OCI-LY7 (cell line): ENCODE data around the gene MYOC. TPM values are rescaled to one million over a fixed set of nuclear protein-coding genes. Genes with fewer than 3 reads are reported as not detected.
"Not testable (repeated sequence)": the region's sequence is repeated elsewhere in the genome, so short reads cannot be mapped to it uniquely, and the experiment has no call there.

Experiments used
- BruUV-seq: library from RNA; stranded (reverse); fragments of 400-500 nt; replicated peaks from 2 replicates; lab custom pipeline; 2021; lab: Mats Ljungman, UMichigan
- CTCF ChIA-PET: fragments of 300-600 bp; sonication (Branson Sonifier 250); formaldehyde crosslinking; loops from one replicate; lab custom pipeline; 2022; ENCODE audit warnings: antibody characterized with exemption; ENCODE audit not compliant: unreplicated experiment; lab: Charles Lee
- POLR2A ChIA-PET: fragments of 300-600 bp; sonication (Branson Sonifier 250); formaldehyde crosslinking; loops from one replicate; lab custom pipeline; 2022; ENCODE audit warnings: antibody characterized with exemption; lab: Charles Lee
- DNase-seq: peaks from one replicate; pipeline ENCODE4 v3.0.0-alpha.2; 2015; ENCODE audit warnings: low spot score
- H2AFZ ChIP-seq: fragments of 200-600 bp; sonication (generic), shearing (Covaris generic); 2 replicates; pipeline ENCODE4 v1.6.1; 2014; ENCODE audit warnings: mild to moderate bottlenecking, antibody characterized with exemption, low read length, moderate library complexity
- H3K27ac ChIP-seq: fragments of 200-600 bp; sonication (generic); 2 replicates; pipeline ENCODE4 v1.5.1; 2014; ENCODE audit warnings: mixed run types, low read depth, mild to moderate bottlenecking, moderate library complexity, low read length, inconsistent platforms; ENCODE audit not compliant: poor library complexity, severe bottlenecking
- H3K36me3 ChIP-seq: fragments of 200-600 bp; sonication (generic); 2 replicates; pipeline ENCODE4 v1.6.1; 2014; ENCODE audit warnings: mild to moderate bottlenecking, antibody characterized with exemption, low read length, moderate library complexity, mixed read lengths; ENCODE audit not compliant: insufficient read depth
- H3K4me1 ChIP-seq: fragments of 200-600 bp; sonication (generic); 2 replicates; pipeline ENCODE4 v1.5.1; 2014; ENCODE audit warnings: mild to moderate bottlenecking, low read length; ENCODE audit not compliant: insufficient read depth, poor library complexity, severe bottlenecking
- H3K4me2 ChIP-seq: fragments of 200-600 bp; sonication (generic); 2 replicates; pipeline ENCODE4 v1.6.1; 2014; ENCODE audit warnings: mild to moderate bottlenecking, low read length
- H3K4me3 ChIP-seq: fragments of 200-600 bp; sonication (generic); 2 replicates; pipeline ENCODE4 v1.5.1; 2014; ENCODE audit warnings: mild to moderate bottlenecking, low read depth, low read length; ENCODE audit not compliant: poor library complexity, severe bottlenecking
- H3K79me2 ChIP-seq: fragments of 200-600 bp; sonication (generic); 2 replicates; pipeline ENCODE4 v1.6.1; 2016; ENCODE audit warnings: low read depth, mild to moderate bottlenecking, low read length, moderate library complexity, mixed read lengths; ENCODE audit not compliant: insufficient read depth
- H3K9me2 ChIP-seq: fragments of 200-600 bp; sonication (generic); 2 replicates; pipeline ENCODE4 v1.6.1; 2016; ENCODE audit warnings: mild to moderate bottlenecking, low read length, mixed read lengths; ENCODE audit not compliant: insufficient read depth
- H3K9me3 ChIP-seq: fragments of 200-600 bp; sonication (generic); 2 replicates; pipeline ENCODE4 v1.6.1; 2014; ENCODE audit warnings: mild to moderate bottlenecking, mixed run types, low read length, mixed read lengths
- H4K20me1 ChIP-seq: fragments of 200-600 bp; sonication (generic); 2 replicates; pipeline ENCODE4 v1.6.1; 2014; ENCODE audit warnings: mild to moderate bottlenecking, antibody characterized with exemption, low read length, moderate library complexity, mixed read lengths; ENCODE audit not compliant: insufficient read depth
- EZH2phosphoT487 ChIP-seq: fragments of 200-600 bp; sonication (generic); IDR thresholded peaks from 2 replicates; pipeline ENCODE4 v1.6.1; 2018; ENCODE audit warnings: low read depth, borderline replicate concordance, mild to moderate bottlenecking, mixed run types, antibody characterized with exemption, low read length, moderate library complexity, mixed read lengths
- intact Hi-C: fragments of 100-400 bp; cut with micrococcal nuclease; formaldehyde crosslinking; loops from one replicate; pipeline ENCODE4 v1.10.0; 2022; ENCODE audit not compliant: unreplicated experiment
- total RNA-seq, 2 experiments: library from RNA; depleted of rRNA in 1 of 2; stranded (reverse); fragments of >200 nt in 1 of 2; shearing (Covaris generic) in 1 of 2; gene quantifications; 2 replicates each; pipeline ENCODE4 v1.2.3, GENCODE V29; 2014 to 2022
- TF ChIP-seq, protein P1 (sequence below): fragments of 200-600 bp; sonication (generic); conservative IDR thresholded peaks from 2 replicates; pipeline ENCODE4 v1.5.1; 2014; ENCODE audit warnings: mild to moderate bottlenecking, antibody characterized with exemption, low read length, moderate library complexity, mixed read lengths

The MYOC gene
- total RNA-seq, 2 experiments from 2014 or later: not detected

DNA sequence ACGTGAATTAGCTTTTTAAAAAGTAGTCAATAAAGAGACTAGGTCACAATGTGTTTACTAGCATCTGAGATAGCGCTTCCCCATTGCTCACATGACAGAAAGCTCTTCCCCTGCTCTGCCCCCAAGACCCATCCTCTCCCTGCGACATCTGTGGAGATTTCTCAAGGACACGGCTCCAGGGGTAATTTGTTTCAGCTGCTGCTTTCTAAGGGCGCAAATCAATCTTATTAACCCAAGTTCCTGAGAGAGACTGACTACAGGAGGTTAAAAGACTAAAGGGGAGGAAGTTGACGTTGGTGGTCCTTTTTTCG is 30.4 kb downstream of the MYOC start, which contains the start of gene MYOCOS:
TSS of gene MYOCOS (plus strand) at position 92 of the 311 bp plus-strand sequence. CDS start 1,641 bp downstream, outside the sequence.
- BruUV-seq: no TSS peak
- no peak for TF ChIP-seq EZH2phosphoT487
- TF ChIP-seq, protein P1, sequence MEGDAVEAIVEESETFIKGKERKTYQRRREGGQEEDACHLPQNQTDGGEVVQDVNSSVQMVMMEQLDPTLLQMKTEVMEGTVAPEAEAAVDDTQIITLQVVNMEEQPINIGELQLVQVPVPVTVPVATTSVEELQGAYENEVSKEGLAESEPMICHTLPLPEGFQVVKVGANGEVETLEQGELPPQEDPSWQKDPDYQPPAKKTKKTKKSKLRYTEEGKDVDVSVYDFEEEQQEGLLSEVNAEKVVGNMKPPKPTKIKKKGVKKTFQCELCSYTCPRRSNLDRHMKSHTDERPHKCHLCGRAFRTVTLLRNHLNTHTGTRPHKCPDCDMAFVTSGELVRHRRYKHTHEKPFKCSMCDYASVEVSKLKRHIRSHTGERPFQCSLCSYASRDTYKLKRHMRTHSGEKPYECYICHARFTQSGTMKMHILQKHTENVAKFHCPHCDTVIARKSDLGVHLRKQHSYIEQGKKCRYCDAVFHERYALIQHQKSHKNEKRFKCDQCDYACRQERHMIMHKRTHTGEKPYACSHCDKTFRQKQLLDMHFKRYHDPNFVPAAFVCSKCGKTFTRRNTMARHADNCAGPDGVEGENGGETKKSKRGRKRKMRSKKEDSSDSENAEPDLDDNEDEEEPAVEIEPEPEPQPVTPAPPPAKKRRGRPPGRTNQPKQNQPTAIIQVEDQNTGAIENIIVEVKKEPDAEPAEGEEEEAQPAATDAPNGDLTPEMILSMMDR: no peak
- no peak within 1 kb of the TSS for H2AFZ ChIP-seq
- no peaks in the 10 kb centered on the region for H3K79me2 ChIP-seq
- DNase-seq: no peak
- no peaks in the 10 kb centered on the region for H3K4me1 ChIP-seq
- H3K36me3 ChIP-seq: no peaks in the 10 kb centered on the region
- no peak within 1 kb of the TSS for H3K4me2 ChIP-seq
- H3K4me3 ChIP-seq: no peak within 1 kb of the TSS
- no peaks in the 10 kb centered on the region for H3K9me3 ChIP-seq
- POLR2A ChIA-PET: interaction anchor here (0.6 kb wide), 1 partner anchor 177 kb away, joined by 4 read pairs; no protein-coding TSS in a partner anchor
- H4K20me1 ChIP-seq: no peaks in the 10 kb centered on the region
- CTCF ChIA-PET: no interaction called here
- H3K9me2 ChIP-seq: no peaks in the 10 kb centered on the region
- H3K27ac ChIP-seq: no peak within 1 kb of the TSS
- intact Hi-C loops: no loop called here

DNA sequence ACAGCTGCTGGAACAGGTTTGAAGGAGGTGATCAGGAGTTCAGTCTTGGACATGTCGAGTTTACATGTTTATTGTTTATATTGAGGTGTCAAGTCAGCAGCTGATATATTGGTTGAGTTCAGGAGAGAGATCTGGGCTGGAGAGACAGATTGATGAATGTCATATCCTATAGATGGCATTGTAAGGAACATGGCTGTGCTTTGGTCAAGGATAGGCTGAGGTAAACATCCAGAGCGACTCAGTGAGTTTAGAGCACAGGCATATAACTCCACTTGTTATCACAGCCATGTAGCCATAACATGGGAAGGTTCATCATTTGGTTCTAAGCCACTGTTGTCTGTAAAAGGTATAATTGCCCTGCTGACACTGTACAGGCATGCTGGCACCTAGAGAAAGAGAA is 35.9 kb downstream of the MYOC start:
- ChIA-PET POLR2A (no interaction called here), CTCF (no interaction called here)
- intact Hi-C loops: no loop called here
- H3K4me1 ChIP-seq: no peaks in the 10 kb centered on the region
- H4K20me1 ChIP-seq: no peaks in the 10 kb centered on the region
- no peaks in the 10 kb centered on the region for H3K9me2 ChIP-seq
- H3K79me2 ChIP-seq: no peaks in the 10 kb centered on the region
- H3K27ac ChIP-seq: no peak overlapping the region
- H3K4me3 ChIP-seq: no peak overlapping the region
- TF ChIP-seq EZH2phosphoT487: no peak
- TF ChIP-seq, protein P1: no peak
- H3K9me3 ChIP-seq: no peaks in the 10 kb centered on the region
- no peak for DNase-seq
- no peaks in the 10 kb centered on the region for H3K36me3 ChIP-seq
- no peak overlapping the region for H3K4me2 ChIP-seq
- BruUV-seq: no TSS peak
- H2AFZ ChIP-seq: no peak overlapping the region

DNA sequence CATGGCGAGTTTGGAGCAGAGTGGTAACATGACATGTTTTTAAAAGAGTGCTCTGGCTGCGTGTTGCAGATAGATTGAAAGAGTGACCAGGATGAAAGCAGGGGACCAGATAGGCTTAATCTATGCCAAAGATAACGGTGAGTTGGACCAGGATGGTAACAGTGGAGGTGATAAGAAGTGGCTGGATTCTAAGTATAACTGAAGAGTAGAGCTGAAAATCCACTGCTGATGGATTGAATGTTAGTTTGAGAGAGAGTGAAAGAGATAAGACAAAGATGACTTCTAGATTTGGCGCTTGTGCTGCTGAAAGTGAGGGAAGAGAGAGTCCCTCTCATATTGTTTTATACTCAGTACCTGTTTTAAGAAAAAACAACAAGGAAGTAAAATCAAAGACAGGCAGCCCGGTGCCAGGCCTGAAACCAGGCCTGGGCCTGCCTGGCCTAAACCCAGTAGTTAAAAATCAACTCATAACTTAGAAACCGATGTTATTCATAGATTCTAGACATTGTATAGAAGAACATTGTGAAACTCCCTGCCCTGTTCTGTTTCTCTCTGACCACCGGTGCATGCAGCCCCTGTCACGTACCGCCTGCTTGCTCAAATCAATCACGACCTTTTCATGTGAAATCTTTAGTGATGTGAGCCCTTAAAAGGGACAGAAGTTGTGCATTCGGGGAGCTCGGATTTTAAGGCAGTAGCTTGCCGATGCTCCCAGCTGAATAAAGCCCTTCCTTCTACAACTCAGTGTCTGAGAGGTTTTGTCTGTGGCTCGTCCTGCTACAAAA is 37.2 kb downstream of the MYOC start:
- H2AFZ ChIP-seq: not testable (repeated sequence)

More for the DNA sequence above, 37.2 kb downstream of the MYOC start:
- H3K4me1 ChIP-seq, intact Hi-C loops, H3K4me3 ChIP-seq, H3K4me2 ChIP-seq, H3K36me3 ChIP-seq, H3K9me2 ChIP-seq, CTCF ChIA-PET, H3K27ac ChIP-seq, BruUV-seq, H3K9me3 ChIP-seq, DNase-seq, H4K20me1 ChIP-seq, H3K79me2 ChIP-seq: not testable (repeated sequence)
- POLR2A ChIA-PET: interaction anchor here (0.6 kb wide), 1 partner anchor 279 kb away, joined by 5 read pairs; no protein-coding TSS in a partner anchor
